ENCODE results near the gene BABAM2. TPM values are rescaled to one million over a fixed set of nuclear protein-coding genes. Genes with fewer than 3 reads are reported as not detected.
"Not testable (repeated sequence)": the region's sequence is repeated elsewhere in the genome, so short reads cannot be mapped to it uniquely, and the experiment has no call there.

BABAM2 gene
- total RNA-seq, 1 donor from 2014 or later: 37.1 TPM

DNA sequence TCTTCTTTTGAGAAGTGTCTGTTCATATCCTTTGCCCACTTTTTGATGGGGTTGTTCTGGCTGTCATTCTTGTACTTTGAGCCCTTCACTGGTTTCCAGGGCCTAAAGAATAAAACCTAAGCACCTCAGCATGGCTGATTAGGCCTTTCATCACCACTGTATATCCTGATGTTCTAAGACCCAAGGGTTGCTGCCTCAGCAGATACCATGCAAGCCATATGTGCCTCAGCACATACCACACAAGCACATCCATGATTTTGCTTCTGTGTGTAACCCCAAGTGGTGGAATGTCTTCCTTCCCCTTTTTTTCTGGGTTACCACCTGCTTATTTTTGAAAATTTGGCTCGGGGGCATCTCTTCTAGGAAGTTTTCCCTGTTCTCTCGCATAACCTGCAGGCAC is 11.7 kb upstream of the BABAM2 start:
- Mint-ChIP-seq H3K27me3 (no peaks in the 10 kb centered on the region), H3K27ac (no peak overlapping the region), H3K4me3 (ENCODE audit: low read depth) (no peak overlapping the region), H3K4me1 (ENCODE audit: low read depth) (no peaks in the 10 kb centered on the region), H3K9me3 (ENCODE audit: low read depth) (peaks cover 18% of the 10 kb centered on the region), H3K36me3 (ENCODE audit: insufficient read depth) (peaks cover 11% of the 10 kb centered on the region)
- TF ChIP-seq, protein P1, sequence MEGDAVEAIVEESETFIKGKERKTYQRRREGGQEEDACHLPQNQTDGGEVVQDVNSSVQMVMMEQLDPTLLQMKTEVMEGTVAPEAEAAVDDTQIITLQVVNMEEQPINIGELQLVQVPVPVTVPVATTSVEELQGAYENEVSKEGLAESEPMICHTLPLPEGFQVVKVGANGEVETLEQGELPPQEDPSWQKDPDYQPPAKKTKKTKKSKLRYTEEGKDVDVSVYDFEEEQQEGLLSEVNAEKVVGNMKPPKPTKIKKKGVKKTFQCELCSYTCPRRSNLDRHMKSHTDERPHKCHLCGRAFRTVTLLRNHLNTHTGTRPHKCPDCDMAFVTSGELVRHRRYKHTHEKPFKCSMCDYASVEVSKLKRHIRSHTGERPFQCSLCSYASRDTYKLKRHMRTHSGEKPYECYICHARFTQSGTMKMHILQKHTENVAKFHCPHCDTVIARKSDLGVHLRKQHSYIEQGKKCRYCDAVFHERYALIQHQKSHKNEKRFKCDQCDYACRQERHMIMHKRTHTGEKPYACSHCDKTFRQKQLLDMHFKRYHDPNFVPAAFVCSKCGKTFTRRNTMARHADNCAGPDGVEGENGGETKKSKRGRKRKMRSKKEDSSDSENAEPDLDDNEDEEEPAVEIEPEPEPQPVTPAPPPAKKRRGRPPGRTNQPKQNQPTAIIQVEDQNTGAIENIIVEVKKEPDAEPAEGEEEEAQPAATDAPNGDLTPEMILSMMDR (IDR thresholded peaks at IDR 0.05; ENCODE audit: unreplicated experiment): no peak
- DNase-seq (ENCODE audit: low spot score, unreplicated experiment): no peak

DNA sequence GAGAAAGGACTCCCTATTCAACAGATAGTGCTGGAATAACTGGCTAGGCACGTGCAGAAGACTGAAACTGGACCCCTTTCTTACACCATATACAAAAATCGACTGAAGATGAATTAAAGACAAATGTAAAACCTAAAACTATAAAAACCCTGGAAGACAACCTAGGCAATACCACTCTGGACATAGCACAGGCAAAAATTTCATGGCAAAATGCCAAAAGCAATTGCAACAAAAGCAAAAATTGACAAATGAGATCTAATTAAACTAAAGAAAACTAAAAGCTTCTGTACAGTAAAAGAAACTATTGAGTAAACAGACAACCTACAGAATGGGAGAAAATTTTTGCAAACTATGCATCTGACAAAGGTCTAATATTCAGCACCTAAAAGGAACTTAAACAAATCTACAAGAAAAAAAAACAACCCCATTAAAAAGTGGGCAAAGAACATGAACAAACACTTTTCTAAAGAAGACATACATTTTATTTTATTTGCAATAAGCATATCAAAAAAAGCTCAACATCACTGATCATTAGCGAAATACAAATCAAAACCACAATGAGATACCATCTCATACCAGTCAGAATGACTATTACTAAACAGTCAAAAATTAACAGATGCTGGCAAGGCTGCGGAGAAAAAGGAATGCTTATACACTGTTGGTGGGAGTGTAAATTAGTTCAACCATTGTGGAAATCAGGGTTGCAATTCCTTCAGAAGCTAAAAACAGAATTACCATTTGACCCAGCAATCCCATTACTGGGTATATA is 8.5 kb upstream of the BABAM2 start:
- not testable (repeated sequence) for H3K4me1 Mint-ChIP-seq (ENCODE audit: low read depth); DNase-seq (ENCODE audit: low spot score, unreplicated experiment); H3K4me3 Mint-ChIP-seq (ENCODE audit: low read depth); H3K27me3 Mint-ChIP-seq; H3K36me3 Mint-ChIP-seq (ENCODE audit: insufficient read depth); H3K27ac Mint-ChIP-seq
- H3K9me3 Mint-ChIP-seq (ENCODE audit: low read depth): peaks cover 13% of the 10 kb centered on the region

DNA sequence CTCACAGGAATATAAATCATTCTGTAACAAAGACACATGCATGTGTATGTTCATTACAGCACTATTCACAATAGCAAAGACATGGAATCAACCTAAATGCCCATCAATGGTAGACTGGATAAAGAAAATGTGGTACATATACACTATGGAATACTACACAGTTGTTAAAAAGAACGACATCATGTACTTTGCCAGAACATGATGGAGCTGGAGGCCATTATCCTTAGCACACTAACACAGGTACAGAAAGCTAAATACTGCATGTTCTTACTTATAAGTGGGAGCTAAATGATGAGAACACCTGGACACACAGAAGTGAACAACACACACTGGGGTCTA is 8.0 kb upstream of the BABAM2 start:
- H3K27me3 Mint-ChIP-seq; H3K4me3 Mint-ChIP-seq (ENCODE audit: low read depth); H3K4me1 Mint-ChIP-seq (ENCODE audit: low read depth); H3K36me3 Mint-ChIP-seq (ENCODE audit: insufficient read depth); DNase-seq (ENCODE audit: low spot score, unreplicated experiment): not testable (repeated sequence)
- H3K27ac Mint-ChIP-seq: peak overlapping the region; percentile 31
- peaks cover 10% of the 10 kb centered on the region for H3K9me3 Mint-ChIP-seq (ENCODE audit: low read depth)

DNA sequence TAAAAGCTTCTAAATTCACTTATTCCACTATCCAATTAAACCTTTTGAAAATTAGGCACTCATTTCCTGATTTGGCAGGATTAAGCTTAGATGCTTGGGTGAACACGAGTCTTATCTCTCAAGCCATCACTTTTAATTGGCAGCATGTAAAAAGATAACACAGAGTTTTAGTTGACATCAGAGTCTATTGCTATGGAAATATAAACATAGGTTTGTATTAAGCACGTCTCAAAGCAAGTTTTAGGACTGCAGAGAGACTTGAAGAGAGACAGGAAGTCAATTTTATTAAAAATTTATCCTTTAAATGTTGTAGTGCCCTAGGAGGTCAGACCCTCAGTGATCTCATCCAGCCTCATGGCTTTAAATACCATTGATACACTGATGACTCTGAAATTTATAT is 5.9 kb upstream of the BABAM2 start:
- Mint-ChIP-seq H3K27me3 (no peaks in the 10 kb centered on the region), H3K4me3 (ENCODE audit: low read depth) (no peak overlapping the region), H3K9me3 (ENCODE audit: low read depth) (peaks cover 8% of the 10 kb centered on the region), H3K4me1 (ENCODE audit: low read depth) (peaks cover 2% of the 10 kb centered on the region), H3K36me3 (ENCODE audit: insufficient read depth) (peaks cover 5% of the 10 kb centered on the region), H3K27ac (no peak overlapping the region)
- no peak for DNase-seq (ENCODE audit: low spot score, unreplicated experiment)
- TF ChIP-seq, protein P1 (IDR thresholded peaks at IDR 0.05; ENCODE audit: unreplicated experiment): no peak

DNA sequence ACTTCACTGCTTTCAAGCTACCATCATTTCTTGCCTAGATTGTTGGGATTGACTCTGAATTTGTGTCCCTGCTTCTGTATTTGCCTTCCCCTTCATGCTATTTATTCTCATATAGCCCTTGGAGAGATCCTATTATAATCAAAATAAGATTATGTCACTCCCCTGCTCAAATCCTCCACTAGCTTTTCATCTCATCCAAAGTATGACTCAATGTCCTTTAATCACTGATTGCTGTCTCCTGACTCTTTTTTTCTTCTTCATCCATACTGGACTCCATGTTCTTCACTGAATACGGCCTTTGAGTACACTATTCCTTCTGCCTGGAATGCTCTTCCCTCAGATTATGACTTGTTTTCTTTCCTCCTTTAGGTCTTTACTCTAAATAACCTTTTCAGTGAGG is 5.3 kb upstream of the BABAM2 start:
- H3K27ac Mint-ChIP-seq: no peak overlapping the region
- peaks cover 5% of the 10 kb centered on the region for H3K36me3 Mint-ChIP-seq (ENCODE audit: insufficient read depth)
- no peaks in the 10 kb centered on the region for H3K27me3 Mint-ChIP-seq
- H3K4me3 Mint-ChIP-seq (ENCODE audit: low read depth): no peak overlapping the region
- no peak for DNase-seq (ENCODE audit: low spot score, unreplicated experiment)
- H3K4me1 Mint-ChIP-seq (ENCODE audit: low read depth): peaks cover 4% of the 10 kb centered on the region
- H3K9me3 Mint-ChIP-seq (ENCODE audit: low read depth): peaks cover 8% of the 10 kb centered on the region
- TF ChIP-seq, protein P1 (IDR thresholded peaks at IDR 0.05; ENCODE audit: unreplicated experiment): no peak

DNA sequence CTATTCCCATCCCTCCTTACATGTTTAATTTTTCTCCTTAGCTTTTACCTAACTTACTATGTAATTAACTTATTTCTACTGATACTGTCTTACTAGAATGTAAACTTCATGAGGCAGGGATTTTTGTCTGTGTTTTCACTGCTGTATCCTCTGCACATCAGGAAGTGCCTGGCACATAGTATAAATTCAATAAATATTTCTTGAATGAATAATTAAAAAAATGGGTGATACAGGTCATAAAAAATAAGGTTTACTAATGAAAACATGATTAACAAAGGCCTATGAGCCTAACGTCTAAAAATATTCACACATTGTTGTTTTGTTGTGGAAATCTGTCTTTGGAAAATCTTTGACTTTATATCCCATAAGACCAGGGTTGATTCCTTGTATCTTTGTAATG is 4.9 kb upstream of the BABAM2 start:
- no peak for DNase-seq (ENCODE audit: low spot score, unreplicated experiment)
- no peaks in the 10 kb centered on the region for H3K27me3 Mint-ChIP-seq
- TF ChIP-seq, protein P1 (IDR thresholded peaks at IDR 0.05; ENCODE audit: unreplicated experiment): no peak
- H3K4me3 Mint-ChIP-seq (ENCODE audit: low read depth): no peak overlapping the region
- peaks cover 4% of the 10 kb centered on the region for H3K4me1 Mint-ChIP-seq (ENCODE audit: low read depth)
- no peak overlapping the region for H3K27ac Mint-ChIP-seq
- H3K9me3 Mint-ChIP-seq (ENCODE audit: low read depth): peaks cover 8% of the 10 kb centered on the region
- peaks cover 5% of the 10 kb centered on the region for H3K36me3 Mint-ChIP-seq (ENCODE audit: insufficient read depth)

Measured in progenitor cell of endocrine pancreas (in vitro differentiated cells).